HG03432 (cell line): Measurements from ENCODE around the gene HSD17B11.
"Not testable (repeated sequence)": the region's sequence is repeated elsewhere in the genome, so short reads cannot be mapped to it uniquely, and the experiment has no call there.

Source experiments
- ATAC-seq: cut with Tn5 transposase; IDR thresholded peaks from one replicate; pipeline ENCODE4 v1.9.1; 2021; ENCODE audit warnings: mild to moderate bottlenecking, moderate library complexity; ENCODE audit not compliant: unreplicated experiment

The HSD17B11 gene

DNA sequence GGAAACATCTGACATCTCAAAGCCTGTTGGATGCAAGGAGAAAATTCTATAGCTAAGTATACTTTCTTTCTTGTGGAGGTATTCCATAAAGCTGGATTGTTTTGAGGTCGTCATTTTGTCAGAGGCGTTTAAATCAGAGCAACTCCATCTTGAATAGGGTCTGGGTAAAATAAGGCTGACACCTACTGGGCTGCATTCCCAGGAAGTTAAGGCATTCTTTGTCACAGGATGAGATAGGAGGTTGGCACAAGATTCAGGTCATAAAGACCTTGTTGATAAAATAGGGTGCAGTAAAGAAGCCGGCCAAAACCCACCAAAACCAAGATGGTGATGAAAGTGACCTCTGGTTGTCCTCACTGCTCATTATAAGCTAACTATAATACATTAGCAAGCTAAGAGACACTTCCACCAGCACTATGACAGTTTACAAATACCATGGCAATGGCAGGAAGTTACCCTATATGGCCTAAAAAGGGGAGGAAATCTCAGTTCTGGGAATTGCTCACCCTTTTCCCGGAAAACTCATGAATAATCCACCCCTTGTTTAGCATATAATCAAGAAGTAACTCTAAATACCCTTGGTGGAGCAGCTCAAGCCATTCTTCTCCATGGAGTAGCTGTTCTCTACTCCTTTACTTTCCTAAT, 80.2 kb downstream of the HSD17B11 start:
- ATAC-seq = no peak

DNA sequence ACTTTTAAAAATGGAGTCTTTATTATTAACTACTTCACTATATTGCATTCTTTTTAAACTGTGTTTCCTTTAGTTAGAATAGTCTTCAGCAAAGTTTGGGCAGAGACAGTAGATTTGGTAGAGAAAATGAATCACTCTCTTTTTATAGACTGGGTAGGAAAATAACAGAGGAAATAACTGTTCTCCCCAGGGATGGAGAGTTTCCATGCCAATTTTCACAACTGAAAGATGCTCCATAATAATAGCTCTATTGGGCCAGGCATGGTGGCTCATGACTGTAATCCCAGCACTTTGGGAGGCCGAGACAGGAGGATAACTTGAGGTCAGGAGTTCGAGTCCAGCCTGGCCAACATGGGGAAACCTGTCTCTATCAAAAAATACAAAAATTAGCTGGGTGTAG, 81.4 kb downstream of the HSD17B11 start:
- ATAC-seq = no peak

DNA sequence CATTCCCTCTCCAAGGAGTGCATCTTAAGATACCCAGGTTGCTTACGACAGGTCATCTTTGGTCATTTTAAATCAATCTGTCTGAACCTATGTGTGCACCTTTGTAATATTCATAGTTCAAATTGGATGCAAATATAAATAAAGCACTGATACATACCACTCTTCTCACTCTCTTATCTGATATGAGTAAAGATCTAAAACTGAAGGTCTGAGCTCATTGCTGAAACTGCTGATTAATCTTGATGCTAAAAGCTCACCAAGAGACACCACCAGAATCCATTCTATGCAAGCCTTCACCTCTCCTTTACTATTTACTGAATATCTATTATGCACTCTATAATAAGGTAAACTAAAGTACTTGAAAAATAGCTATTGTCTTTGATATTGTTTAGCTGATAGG, 84.9 kb downstream of the HSD17B11 start:
- ATAC-seq = peak; percentile 52

DNA sequence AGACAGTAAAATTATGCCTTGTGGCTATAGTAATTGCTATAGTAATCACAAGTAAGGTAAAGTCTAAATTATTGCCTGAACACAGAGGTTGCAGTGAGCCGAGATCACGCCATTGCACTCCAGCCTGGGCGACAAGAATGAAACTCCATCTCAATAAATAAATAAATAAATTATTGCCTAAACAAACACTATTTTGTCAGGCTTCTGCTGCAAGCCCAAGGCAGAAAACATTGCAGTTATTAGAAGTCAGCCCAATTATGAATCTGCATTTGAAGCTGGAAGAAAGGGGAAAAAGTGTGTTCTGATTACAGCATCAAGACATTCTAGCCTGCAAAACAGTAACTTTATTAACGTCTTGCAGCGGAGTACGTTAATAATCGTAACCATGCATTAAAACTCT, 85.4 kb downstream of the HSD17B11 start:
- no peak for ATAC-seq

DNA sequence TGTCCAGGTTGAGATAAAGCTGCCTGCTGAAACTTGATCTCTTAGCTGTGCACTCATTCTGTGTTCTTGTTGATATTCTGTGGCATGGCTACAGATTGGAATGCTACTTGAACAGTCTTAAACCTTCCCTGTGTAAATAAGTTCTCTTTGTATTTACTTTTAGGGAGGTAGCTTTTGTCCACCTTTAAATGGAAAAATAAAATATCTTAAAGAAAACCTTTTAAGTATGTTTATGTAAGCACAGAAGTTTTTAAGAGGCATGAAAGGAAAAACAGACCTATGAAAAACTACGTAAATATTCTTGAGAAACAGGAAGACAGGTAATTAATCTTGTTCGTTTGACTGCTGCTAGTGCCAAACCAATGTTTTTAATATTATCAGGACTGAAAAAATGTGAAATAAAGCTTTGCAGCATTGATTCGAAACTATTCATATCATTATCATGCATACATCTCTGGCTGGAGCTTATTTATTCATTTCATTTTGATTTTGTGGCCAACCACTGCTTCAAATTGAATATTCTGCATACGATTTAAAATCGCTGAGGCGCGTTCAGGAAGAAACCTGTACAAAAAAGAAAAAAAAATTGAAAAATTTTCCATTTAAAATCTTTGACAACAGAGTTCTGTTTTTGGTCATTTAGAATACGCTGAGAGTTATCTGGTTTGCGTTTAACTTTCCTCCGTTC, 86.1 kb downstream of the HSD17B11 start:
- ATAC-seq = no peak

DNA sequence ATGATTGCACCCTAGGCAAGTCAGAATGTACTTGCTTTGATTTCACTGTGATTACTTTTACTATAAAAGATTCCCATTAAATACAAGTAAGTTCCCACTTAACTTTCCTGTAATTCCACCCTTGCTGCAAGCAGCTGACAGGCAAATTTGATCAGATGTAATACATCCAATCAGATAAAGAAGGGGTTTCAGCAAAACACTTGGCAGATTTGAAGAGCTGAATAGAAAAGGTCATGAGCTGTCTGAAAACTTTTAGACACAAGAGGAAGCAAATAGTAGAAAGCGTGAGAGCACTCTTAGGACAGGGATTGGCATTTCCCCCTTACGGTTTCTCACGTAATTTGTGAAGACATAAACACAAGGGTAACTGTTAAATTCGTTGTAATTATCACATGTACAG, 91.1 kb downstream of the HSD17B11 start:
- no peak for ATAC-seq

DNA sequence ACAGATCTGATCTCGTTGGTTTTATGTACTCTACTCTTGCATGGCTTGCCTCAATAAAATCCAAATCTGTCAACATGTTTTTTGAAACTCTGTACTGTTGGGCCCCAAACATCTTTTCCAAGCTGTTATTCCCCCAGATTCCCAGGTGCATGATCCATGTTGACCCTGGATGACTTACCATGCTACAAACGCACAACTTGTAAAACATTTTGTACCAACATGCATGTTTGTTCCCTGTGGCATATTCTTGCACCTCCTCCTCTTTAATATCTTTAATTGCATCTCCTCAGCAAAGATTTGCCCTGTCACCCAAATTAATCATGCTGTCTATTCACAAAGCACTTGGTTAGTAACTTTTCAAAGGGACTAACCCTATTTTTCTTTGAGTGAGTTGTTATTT, 92.6 kb downstream of the HSD17B11 start:
- no peak for ATAC-seq

DNA sequence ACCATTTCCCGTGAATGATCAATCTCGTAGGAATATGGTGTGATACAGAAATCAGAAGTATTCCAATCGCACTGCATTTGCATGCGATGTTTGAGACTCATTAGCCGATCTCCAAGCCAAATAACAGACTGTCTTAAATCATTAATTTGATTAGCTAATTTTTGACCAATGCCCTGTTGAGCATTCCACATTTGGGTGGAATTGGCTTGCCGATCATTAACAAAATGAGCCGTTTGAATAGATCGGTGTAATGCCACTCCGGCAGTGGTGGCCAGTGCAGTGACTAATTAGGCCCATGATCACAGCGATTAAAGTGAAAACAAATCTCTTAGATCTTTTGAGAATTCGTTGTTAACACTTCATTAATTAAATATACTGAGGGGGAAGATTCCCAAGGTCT, 96.1 kb downstream of the HSD17B11 start:
- ATAC-seq = not testable (repeated sequence)

DNA sequence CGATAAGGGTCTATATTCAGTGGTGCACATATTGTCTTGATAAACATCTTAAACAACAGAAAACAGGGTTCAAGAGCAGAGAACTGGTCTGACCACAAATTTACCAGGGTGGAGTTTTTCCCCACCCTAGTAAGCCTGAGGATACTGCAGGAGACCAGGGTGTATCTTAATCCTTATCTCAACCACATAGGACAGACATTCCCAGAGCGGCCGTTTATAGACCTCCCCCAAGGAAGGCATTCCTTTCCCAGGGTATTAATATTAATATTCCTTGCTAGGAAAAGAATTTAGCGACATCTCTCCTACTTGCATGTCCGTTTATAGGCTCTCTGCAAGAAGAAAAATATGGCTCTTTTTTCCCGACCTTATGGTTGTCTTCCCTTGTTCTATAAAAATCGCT, 97.1 kb downstream of the HSD17B11 start:
- not testable (repeated sequence) for ATAC-seq

DNA sequence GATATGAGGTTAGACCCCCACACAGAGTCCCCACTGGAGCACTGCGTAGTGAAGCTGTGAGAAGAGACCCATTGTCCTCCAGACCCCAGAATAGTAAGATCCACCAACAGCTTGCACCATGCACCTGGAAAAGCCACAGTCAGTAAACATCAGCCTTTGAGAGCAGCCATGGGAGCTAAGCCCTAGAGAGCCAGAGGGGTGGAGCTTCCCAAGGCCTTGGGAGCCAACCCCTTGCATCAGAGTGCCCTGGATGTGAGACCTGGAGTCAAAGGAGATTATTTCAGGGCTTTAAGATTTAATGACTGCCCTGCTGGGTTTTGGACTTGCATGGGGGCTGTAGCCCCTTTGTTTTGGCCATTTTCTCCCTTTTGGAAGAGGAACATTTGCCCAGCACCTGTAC, 104.0 kb downstream of the HSD17B11 start:
- no peak for ATAC-seq
